HUES6 (cell line): ENCODE data around the gene FOXP1.
"Not testable (repeated sequence)": the region's sequence is repeated elsewhere in the genome, so short reads cannot be mapped to it uniquely, and the experiment has no call there.

ENCODE experiments used
- H3K27ac ChIP-seq: 2 replicates; pipeline ENCODE4 v1.7.0; 2013; ENCODE audit warnings: low read depth, mild to moderate bottlenecking, low read length, inconsistent platforms
- H3K27me3 ChIP-seq: 2 replicates; pipeline ENCODE4 v1.6.1; 2013; ENCODE audit warnings: low read length; ENCODE audit not compliant: control insufficient read depth, insufficient read depth
- H3K36me3 ChIP-seq: 2 replicates; pipeline ENCODE4 v1.6.1; 2013; ENCODE audit warnings: low read length; ENCODE audit not compliant: control insufficient read depth, insufficient read depth
- H3K4me1 ChIP-seq: 2 replicates; pipeline ENCODE4 v1.6.1; 2013; ENCODE audit warnings: low read length; ENCODE audit not compliant: control insufficient read depth, insufficient read depth
- H3K4me3 ChIP-seq: 2 replicates; pipeline ENCODE4 v1.5.1; 2013; ENCODE audit warnings: low read depth, low read length
- H3K9ac ChIP-seq: one replicate; pipeline ENCODE4 v1.6.1; 2013; ENCODE audit warnings: mild to moderate bottlenecking, low read length
- H3K9me3 ChIP-seq: 2 replicates; pipeline ENCODE4 v1.6.1; 2013; ENCODE audit warnings: low read depth, low read length; ENCODE audit not compliant: control insufficient read depth, insufficient read depth

Gene FOXP1

DNA sequence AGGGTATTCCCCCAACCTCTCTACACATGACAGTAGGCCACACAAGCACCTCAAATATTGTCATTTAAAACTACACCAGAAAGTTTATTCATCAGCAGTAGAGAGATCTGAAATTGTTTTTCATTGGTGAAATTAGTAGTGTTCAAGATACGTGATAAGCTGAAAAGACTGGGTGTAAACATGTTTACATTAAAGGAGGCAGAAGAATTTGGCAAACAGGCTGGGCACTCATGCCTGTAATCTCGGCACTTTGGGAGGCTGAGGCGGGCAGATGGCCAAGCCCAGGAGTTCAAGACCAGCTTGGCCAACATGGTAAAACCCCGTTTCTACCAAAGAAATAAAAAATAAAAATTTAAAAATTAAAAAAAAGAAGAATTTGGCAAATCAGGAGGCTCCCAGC is 255.6 kb downstream of the FOXP1 start:
- H3K27ac ChIP-seq = no peak overlapping the region
- no peaks in the 10 kb centered on the region for H3K36me3 ChIP-seq
- no peak overlapping the region for H3K9ac ChIP-seq
- no peaks in the 10 kb centered on the region for H3K27me3 ChIP-seq
- no peaks in the 10 kb centered on the region for H3K4me1 ChIP-seq
- H3K9me3 ChIP-seq = no peaks in the 10 kb centered on the region
- no peak overlapping the region for H3K4me3 ChIP-seq

DNA sequence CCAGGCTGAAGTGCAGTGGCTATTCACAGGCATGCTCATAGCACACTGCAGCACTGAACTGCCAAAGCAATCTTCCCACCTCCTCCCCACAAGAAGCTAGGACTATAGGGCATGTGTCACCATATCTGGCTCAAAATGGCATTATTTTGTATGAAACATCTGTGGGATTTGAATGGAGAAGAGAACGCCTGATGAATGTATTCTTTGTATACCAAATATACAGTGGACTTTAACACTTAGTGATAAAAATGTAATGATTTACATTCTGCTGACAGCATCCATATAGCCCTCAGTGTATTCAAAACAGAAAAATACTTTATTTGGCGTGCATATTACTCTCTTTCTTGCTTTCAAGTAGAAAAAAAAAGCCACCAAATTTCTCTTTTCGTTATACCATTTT is 257.8 kb downstream of the FOXP1 start:
- H3K9me3 ChIP-seq = no peaks in the 10 kb centered on the region
- no peak overlapping the region for H3K9ac ChIP-seq
- no peaks in the 10 kb centered on the region for H3K36me3 ChIP-seq
- H3K4me3 ChIP-seq = no peak overlapping the region
- no peaks in the 10 kb centered on the region for H3K27me3 ChIP-seq
- no peaks in the 10 kb centered on the region for H3K4me1 ChIP-seq
- no peak overlapping the region for H3K27ac ChIP-seq

- H3K4me3 ChIP-seq, H3K9me3 ChIP-seq, H3K36me3 ChIP-seq, H3K9ac ChIP-seq, H3K27me3 ChIP-seq, H3K4me1 ChIP-seq, H3K27ac ChIP-seq: not testable (repeated sequence)
Observed at GRCh38 chr3:71324224-71324623, 259.3 kb downstream of the FOXP1 start.

GRCh38 chr3:71323558-71323957 is 260.0 kb downstream of the FOXP1 start:
- H3K27me3 ChIP-seq = no peaks in the 10 kb centered on the region
- H3K4me1 ChIP-seq = no peaks in the 10 kb centered on the region
- H3K4me3 ChIP-seq = no peak overlapping the region
- no peak overlapping the region for H3K27ac ChIP-seq
- no peak overlapping the region for H3K9ac ChIP-seq
- H3K9me3 ChIP-seq = no peaks in the 10 kb centered on the region
- no peaks in the 10 kb centered on the region for H3K36me3 ChIP-seq

DNA sequence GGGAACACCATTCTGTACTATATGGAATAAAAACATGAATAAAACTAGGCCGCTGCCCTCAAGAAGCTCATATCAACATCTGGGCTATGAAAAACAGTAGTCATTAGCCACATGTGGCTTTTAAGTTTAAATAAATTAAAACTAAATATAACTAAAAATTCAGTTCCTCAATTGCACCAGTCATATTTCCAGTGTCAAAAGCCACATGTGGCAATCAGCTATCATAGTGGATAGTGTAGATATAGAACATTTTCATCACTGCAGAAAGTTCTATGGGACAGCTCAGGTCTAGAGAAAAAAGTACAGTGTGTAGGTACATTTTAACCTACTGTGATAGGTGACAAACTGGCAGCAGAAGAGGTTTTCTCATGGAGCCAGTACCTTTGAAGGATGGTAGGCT is 261.4 kb downstream of the FOXP1 start:
- Histone ChIP-seq H3K4me1 (no peaks in the 10 kb centered on the region), H3K27me3 (no peaks in the 10 kb centered on the region), H3K27ac (no peak overlapping the region), H3K9ac (no peak overlapping the region), H3K9me3 (no peaks in the 10 kb centered on the region), H3K4me3 (no peak overlapping the region), H3K36me3 (no peaks in the 10 kb centered on the region)

DNA sequence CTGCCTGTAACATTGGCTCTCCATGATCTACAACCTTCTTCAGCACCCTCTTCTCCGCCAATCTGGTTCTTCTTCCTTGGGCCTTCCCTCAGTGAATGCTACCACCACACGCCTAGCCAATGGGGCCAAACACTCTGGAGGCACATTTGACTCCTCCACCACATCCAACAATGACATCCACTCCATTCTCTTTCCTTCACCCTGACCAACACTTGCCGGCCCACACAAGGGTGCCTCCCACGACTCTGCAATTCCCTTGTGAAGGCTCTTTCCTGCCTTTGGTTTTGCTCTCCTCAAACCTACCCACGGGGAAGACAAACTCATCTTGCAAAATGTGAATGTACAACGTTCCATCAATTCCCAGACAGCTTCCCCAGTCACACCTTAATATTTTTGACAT is 263.8 kb downstream of the FOXP1 start:
- H3K4me3 ChIP-seq = no peak overlapping the region
- no peaks in the 10 kb centered on the region for H3K9me3 ChIP-seq
- H3K36me3 ChIP-seq = no peaks in the 10 kb centered on the region
- no peaks in the 10 kb centered on the region for H3K27me3 ChIP-seq
- no peaks in the 10 kb centered on the region for H3K4me1 ChIP-seq
- no peak overlapping the region for H3K9ac ChIP-seq
- H3K27ac ChIP-seq = no peak overlapping the region

DNA sequence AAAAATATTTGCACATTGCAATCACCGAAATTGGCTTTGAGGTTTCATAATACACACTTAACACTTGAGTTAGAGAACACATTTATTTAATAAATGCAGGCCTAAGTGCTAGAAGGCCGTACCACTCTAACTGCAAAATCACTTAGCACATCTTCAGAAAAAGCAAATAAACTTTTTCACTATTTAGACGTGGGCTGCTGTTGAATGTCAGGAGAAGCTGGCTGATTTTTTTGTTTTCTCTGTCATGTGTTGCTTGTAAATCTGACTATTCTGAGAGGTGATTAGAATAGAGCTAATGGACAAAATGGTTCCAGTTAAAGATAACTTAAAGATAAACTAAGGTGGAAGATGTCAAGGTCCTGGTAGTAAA is 265.1 kb downstream of the FOXP1 start:
- no peak overlapping the region for H3K9ac ChIP-seq
- no peak overlapping the region for H3K4me3 ChIP-seq
- H3K4me1 ChIP-seq = no peaks in the 10 kb centered on the region
- no peak overlapping the region for H3K27ac ChIP-seq
- no peaks in the 10 kb centered on the region for H3K9me3 ChIP-seq
- no peaks in the 10 kb centered on the region for H3K36me3 ChIP-seq
- H3K27me3 ChIP-seq = no peaks in the 10 kb centered on the region

GRCh38 chr3:71317749-71318457 is 265.6 kb downstream of the FOXP1 start:
- no peak overlapping the region for H3K9ac ChIP-seq
- no peaks in the 10 kb centered on the region for H3K4me1 ChIP-seq
- H3K27ac ChIP-seq = no peak overlapping the region
- H3K4me3 ChIP-seq = no peak overlapping the region
- H3K36me3 ChIP-seq = no peaks in the 10 kb centered on the region
- H3K9me3 ChIP-seq = no peaks in the 10 kb centered on the region
- no peaks in the 10 kb centered on the region for H3K27me3 ChIP-seq

- H3K9ac ChIP-seq = no peak overlapping the region
- H3K27ac ChIP-seq = no peak overlapping the region
- no peak overlapping the region for H3K4me3 ChIP-seq
- H3K27me3 ChIP-seq = no peaks in the 10 kb centered on the region
- H3K36me3 ChIP-seq = no peaks in the 10 kb centered on the region
- peaks cover 4% of the 10 kb centered on the region; the same call in 1 of the 2 replicates for H3K4me1 ChIP-seq
- no peaks in the 10 kb centered on the region for H3K9me3 ChIP-seq
Observed at GRCh38 chr3:71317140-71317539, 266.4 kb downstream of the FOXP1 start.

- Histone ChIP-seq H3K27me3 (no peaks in the 10 kb centered on the region), H3K4me3 (no peak overlapping the region), H3K9me3 (no peaks in the 10 kb centered on the region), H3K36me3 (no peaks in the 10 kb centered on the region), H3K4me1 (peaks cover 7% of the 10 kb centered on the region; the same call in 1 of the 2 replicates), H3K9ac (no peak overlapping the region), H3K27ac (no peak overlapping the region)
Observed at GRCh38 chr3:71316066-71316777, 267.3 kb downstream of the FOXP1 start.

DNA sequence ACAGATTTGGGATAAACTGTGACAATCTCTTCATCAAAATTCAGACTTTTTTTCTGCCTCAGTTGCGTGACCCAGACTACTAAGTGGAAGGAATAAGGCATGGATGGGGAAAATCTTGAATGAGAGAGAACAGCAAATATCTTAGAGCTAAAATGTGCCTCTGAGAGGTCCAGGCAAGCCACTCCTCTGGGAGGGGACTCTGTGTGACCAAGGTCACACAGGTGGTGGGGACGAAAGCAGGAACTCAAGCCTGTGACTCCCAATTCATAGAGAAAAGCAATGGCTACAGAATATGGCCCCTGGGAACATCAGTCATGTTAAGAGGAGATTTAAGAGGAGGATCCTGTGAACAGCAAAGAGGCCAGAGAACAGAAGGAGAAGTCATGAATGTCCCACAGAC is 268.1 kb downstream of the FOXP1 start:
- Histone ChIP-seq H3K9ac (no peak overlapping the region), H3K9me3 (no peaks in the 10 kb centered on the region), H3K27ac (no peak overlapping the region), H3K27me3 (no peaks in the 10 kb centered on the region), H3K36me3 (no peaks in the 10 kb centered on the region), H3K4me3 (no peak overlapping the region), H3K4me1 (peaks cover 10% of the 10 kb centered on the region)
